K562 (cell line): Measurements from ENCODE around the gene PRDM16. TPM values are rescaled to one million over a fixed set of nuclear protein-coding genes. Genes with fewer than 3 reads are reported as not detected.

Experiments
- ATAC-seq: fragments of 200-7000 bp; cut with Tn5 transposase; 3 replicates; pipeline ENCODE4 v1.9.1; 2020; ENCODE audit warnings: moderate library complexity
- BruUV-seq: library from RNA; stranded (reverse); fragments of 400-500 nt; replicated peaks from 2 replicates; lab custom pipeline; 2021; lab: Mats Ljungman, UMichigan
- CTCF ChIA-PET: fragments of 300-600 bp; formaldehyde crosslinking; extraction: SDS; loops from one replicate; lab custom pipeline; 2021; ENCODE audit warnings: low intra/inter-chr PET ratio; lab: Yijun Ruan, JAX
- POLR2A ChIA-PET: fragments of 300-600, 350-650 bp; sonication (Branson Sonifier 250); formaldehyde crosslinking; extraction: SDS; loops from one replicate; lab custom pipeline; 2021; ENCODE audit warnings: antibody characterized with exemption, inconsistent platforms; lab: Yijun Ruan, JAX
- DNase-seq, 4 experiments: peaks; one replicate each; pipeline versions ENCODE4 v3.0.0 to v3.0.0-alpha.2; 2011 to 2018; ENCODE audit warnings: low spot score in 3 of 4, mixed read lengths in 3 of 4; ENCODE audit errors: extremely low read depth in 1 of 4
- FAIRE-seq: peaks from 2 replicates; lab custom pipeline; 2011; peaks lifted over from hg19 to GRCh38; lab: Jason Lieb, UNC
- H2AFZ ChIP-seq: 2 replicates; pipeline ENCODE4 v1.6.0; 2011; ENCODE audit warnings: low read depth, low read length, control low read depth, inconsistent platforms
- H3K27ac ChIP-seq: fragments of 200-600 bp; 3 replicates; pipeline ENCODE4 v1.8.0; 2011; ENCODE audit warnings: low read depth, mild to moderate bottlenecking, control low read depth, inconsistent platforms, low read length, moderate library complexity, mixed read lengths; ENCODE audit errors: extremely low read depth
- H3K27me3 ChIP-seq, 2 experiments: fragments of 300-600 bp in 1 of 2; 2 replicates in 1 of 2; 3 replicates in 1 of 2; pipeline versions ENCODE4 v1.6.0 to v1.8.0; 2011; ENCODE audit warnings: inconsistent platforms in 2 of 2, low read length in 2 of 2, mild to moderate bottlenecking in 1 of 2, mixed read lengths in 1 of 2, moderate library complexity in 1 of 2; ENCODE audit not compliant: control insufficient read depth in 2 of 2, insufficient read depth in 2 of 2
- H3K36me3 ChIP-seq: fragments of 300-600 bp; 3 replicates; pipeline ENCODE4 v1.8.0; 2011; ENCODE audit warnings: mild to moderate bottlenecking, low read length, inconsistent platforms; ENCODE audit not compliant: control insufficient read depth, insufficient read depth
- H3K4me1 ChIP-seq, 2 experiments: fragments of 200-600 bp in 1 of 2; replicated peaks in 1 of 2; 2 replicates in 1 of 2; 3 replicates in 1 of 2; pipeline versions ENCODE4 v1.5.1 to v1.8.0; 2011; ENCODE audit warnings: inconsistent platforms in 2 of 2, low read length in 2 of 2, mild to moderate bottlenecking in 1 of 2, mixed read lengths in 1 of 2, moderate library complexity in 1 of 2; ENCODE audit not compliant: control insufficient read depth in 2 of 2, insufficient read depth in 2 of 2
- H3K4me2 ChIP-seq: 2 replicates; pipeline ENCODE4 v1.6.1; 2011; ENCODE audit warnings: low read length, control low read depth, inconsistent platforms, mixed read lengths; ENCODE audit not compliant: insufficient read depth
- H3K4me3 ChIP-seq: fragments of 200-600 bp; sonication (generic), shearing (Covaris generic); 2 replicates; pipeline ENCODE4 v1.5.1; 2016; ENCODE audit warnings: control low read depth, inconsistent platforms
- H3K79me2 ChIP-seq: fragments of 200-600 bp; 3 replicates; pipeline ENCODE4 v1.8.0; 2011; ENCODE audit warnings: low read length, inconsistent platforms; ENCODE audit not compliant: control insufficient read depth, insufficient read depth
- H3K9ac ChIP-seq, 2 experiments: 2 replicates each; pipeline versions ENCODE4 v1.6.0 to v1.6.1; 2011; ENCODE audit warnings: low read depth in 2 of 2, low read length in 2 of 2, control low read depth in 1 of 2, inconsistent platforms in 1 of 2, mild to moderate bottlenecking in 1 of 2, mixed read lengths in 1 of 2; ENCODE audit not compliant: insufficient read depth in 1 of 2
- H3K9me1 ChIP-seq: one replicate; pipeline ENCODE4 v1.6.0; 2011; ENCODE audit warnings: inconsistent platforms, mild to moderate bottlenecking, low read length, moderate library complexity; ENCODE audit not compliant: control insufficient read depth, insufficient read depth
- H3K9me3 ChIP-seq: replicated peaks from 2 replicates; pipeline ENCODE4 v1.5.1; 2011; ENCODE audit warnings: low read depth, low read length, inconsistent platforms; ENCODE audit not compliant: control insufficient read depth, insufficient read depth
- H4K20me1 ChIP-seq: replicated peaks from 2 replicates; pipeline ENCODE4 v1.6.1; 2011; ENCODE audit warnings: low read length, inconsistent platforms, mixed read lengths; ENCODE audit not compliant: control insufficient read depth, insufficient read depth
- DPF2 ChIP-seq: fragments of 450-650 bp; IDR thresholded peaks from 2 replicates; pipeline ENCODE4 v1.6.1; 2016
- E2F6 ChIP-seq, 2 experiments: IDR thresholded peaks; 2 replicates each; pipeline ENCODE4 v1.6.1; 2011; ENCODE audit warnings: borderline replicate concordance in 1 of 2, control low read depth in 1 of 2, low read depth in 1 of 2, low read length in 1 of 2, mild to moderate bottlenecking in 1 of 2, mixed read lengths in 1 of 2, moderate library complexity in 1 of 2; ENCODE audit not compliant: insufficient read depth in 1 of 2, insufficient read length in 1 of 2, poor library complexity in 1 of 2, severe bottlenecking in 1 of 2; ENCODE audit errors: extremely low read depth in 1 of 2
- JUNB ChIP-seq: fragments of 450-650 bp; formaldehyde crosslinking; conservative IDR thresholded peaks from 2 replicates; pipeline ENCODE4 v1.4.0; 2020; ENCODE audit warnings: mild to moderate bottlenecking
- L3MBTL2 ChIP-seq: fragments of 450-650 bp; IDR thresholded peaks from 2 replicates; pipeline ENCODE4 v1.6.1; 2016; ENCODE audit warnings: mild to moderate bottlenecking, moderate library complexity
- PYGO2 ChIP-seq: fragments of 450-650 bp; IDR thresholded peaks from 2 replicates; pipeline ENCODE4 v1.6.1; 2016; ENCODE audit warnings: mild to moderate bottlenecking, missing genetic modification characterization, moderate library complexity, missing compliant biosample characterization
- RAD21 ChIP-seq, 2 experiments: fragments of 250-450 bp in 1 of 2; fragments of 450-650 bp in 1 of 2; sonication (Bioruptor Pico) in 1 of 2; formaldehyde crosslinking in 1 of 2; IDR thresholded peaks in 1 of 2; conservative IDR thresholded peaks in 1 of 2; 2 replicates each; pipeline versions ENCODE4 v1.4.0 to v1.8.0; 2020 to 2022; ENCODE audit warnings: mild to moderate bottlenecking in 2 of 2, moderate library complexity in 1 of 2
- WGBS: fragments of 100-300 bp; shearing (Covaris generic); methylation state at CpG from one replicate; pipeline ENCODE4 v1.1.6; 2016; ENCODE audit warnings: low coverage, mixed read lengths; ENCODE audit not compliant: insufficient coverage; ENCODE audit errors: missing lambda C conversion rate; 5-methylcytosine and 5-hydroxymethylcytosine counted together
- in situ Hi-C: fragments of 300-500 bp; cut with MboI; formaldehyde crosslinking; loops from 4 replicates; pipeline ENCODE4 v1.15.0; 2018; ENCODE audit warnings: inconsistent platforms, mixed read lengths
- intact Hi-C: fragments of 100-400 bp; cut with micrococcal nuclease; formaldehyde crosslinking; loops from 2 replicates; pipeline ENCODE4 v1.14.2; 2022
- polyA plus RNA-seq, 8 experiments: library from polyadenylated mRNA; depleted of rRNA in 4 of 8; stranded (reverse) in 5 of 8; unstranded in 3 of 8; fragments of >200 nt; fragmentation: Nextera tagmentation in 2 of 8; fragmentation: Illumina TruSeq in 1 of 8; extraction: Ambion mirVana in 2 of 8; extraction: Trizol in 1 of 8; gene quantifications; 2 replicates each; pipeline versions ENCODE4 v1.2.1 to v1.2.3, GENCODE V29; 2011 to 2014; ENCODE audit warnings: inconsistent platforms in 1 of 8, missing spikeins in 1 of 8
- total RNA-seq, 7 experiments: library from RNA; depleted of rRNA in 6 of 7; stranded (reverse); fragments of >200 nt in 6 of 7; fragmentation: Illumina TruSeq in 2 of 7; extraction: Trizol in 2 of 7; gene quantifications; 2 replicates each; pipeline versions ENCODE4 v1.2.1 to v1.2.3, GENCODE V29; 2011 to 2021; ENCODE audit warnings: low replicate concordance in 1 of 7
- TF ChIP-seq, protein P1 (sequence below), 2 experiments: IDR thresholded peaks; 2 replicates each; pipeline ENCODE4 v1.6.1; 2012; ENCODE audit warnings: improper control_type of control experiment in 2 of 2, low read depth in 2 of 2, low read length in 2 of 2, borderline replicate concordance in 1 of 2
- TF ChIP-seq, protein P2 (sequence below), 3 experiments: IDR thresholded peaks in 2 of 3; conservative IDR thresholded peaks in 1 of 3; 2 replicates each; pipeline ENCODE4 v1.5.1; 2011 to 2012; ENCODE audit warnings: low read length in 3 of 3, mild to moderate bottlenecking in 3 of 3, control low read depth in 2 of 3, improper control_type of control experiment in 1 of 3, inconsistent platforms in 1 of 3, low read depth in 1 of 3, mixed read lengths in 1 of 3, moderate library complexity in 1 of 3; ENCODE audit not compliant: insufficient read depth in 2 of 3

Gene PRDM16
- total and polyA plus RNA-seq, 9 of the 15 experiments (the other 6 are each of a cell fraction or from before 2014, with no cell fraction given), result 0.10 to 0.27 TPM; not detected in 7

GRCh38 chr1:3172431-3173380 lies 103.7 kb downstream of the PRDM16 start:
- no peaks in the 10 kb centered on the region for H3K9me3 ChIP-seq
- DNase-seq (peak in 3 of 4 experiments; percentile 31 to 35 (median 33)), FAIRE-seq (peak; percentile 37), ATAC-seq (peak; percentile 76)
- H3K4me3 ChIP-seq, result no peak overlapping the region
- no peak overlapping the region for H3K4me2 ChIP-seq
- ChIA-PET CTCF (no interaction called here), POLR2A (interaction anchor here (0.6 kb wide), 1 partner anchor 41 kb away, joined by 3 read pairs; no protein-coding TSS in a partner anchor)
- intact Hi-C loops, result no loop called here
- no peaks in the 10 kb centered on the region for H3K79me2 ChIP-seq
- in situ Hi-C loops, result no loop called here
- no peak overlapping the region for H2AFZ ChIP-seq
- no peak overlapping the region for H3K9ac ChIP-seq
- H3K27ac ChIP-seq, result no peak overlapping the region
- no TSS peak for BruUV-seq
- no peaks in the 10 kb centered on the region for H3K9me1 ChIP-seq
- H3K27me3 ChIP-seq, result peaks cover 25 to 56% of the 10 kb centered on the region in 2 experiments; a peak in 4 of 5 replicates
- WGBS, result 3% methylated on average over 34 of the region's 34 CpGs
- peaks cover 14% of the 10 kb centered on the region; the same call in 1 of the 2 replicates for H4K20me1 ChIP-seq
- H3K4me1 ChIP-seq, result peaks cover 0 to 20% of the 10 kb centered on the region in 2 experiments; a peak in 2 of 5 replicates
- TF ChIP-seq L3MBTL2 (peak; percentile 34; the same call in 1 of the 2 replicates), JUNB (CRISPR knock-in tag) (no peak), E2F6 (IDR thresholded peaks at IDR 0.05; ENCODE audit: borderline replicate concordance in 1 of 2, extremely low read depth in 1 of 2, insufficient read depth in 1 of 2, insufficient read length in 1 of 2, low read depth in 1 of 2, low read length in 1 of 2, poor library complexity in 1 of 2, severe bottlenecking in 1 of 2) (peak in 1 of 2 experiments; percentile 35), RAD21 (CRISPR knock-in tag; conservative IDR thresholded peaks at IDR 0.05 in 1 of 2, IDR thresholded peaks at IDR 0.05 in 1 of 2) (peak in 1 of 2 experiments; percentile 24; a peak in 1 of 4 replicates), DPF2 (no peak), PYGO2 (tag) (no peak)
- TF ChIP-seq, protein P1, sequence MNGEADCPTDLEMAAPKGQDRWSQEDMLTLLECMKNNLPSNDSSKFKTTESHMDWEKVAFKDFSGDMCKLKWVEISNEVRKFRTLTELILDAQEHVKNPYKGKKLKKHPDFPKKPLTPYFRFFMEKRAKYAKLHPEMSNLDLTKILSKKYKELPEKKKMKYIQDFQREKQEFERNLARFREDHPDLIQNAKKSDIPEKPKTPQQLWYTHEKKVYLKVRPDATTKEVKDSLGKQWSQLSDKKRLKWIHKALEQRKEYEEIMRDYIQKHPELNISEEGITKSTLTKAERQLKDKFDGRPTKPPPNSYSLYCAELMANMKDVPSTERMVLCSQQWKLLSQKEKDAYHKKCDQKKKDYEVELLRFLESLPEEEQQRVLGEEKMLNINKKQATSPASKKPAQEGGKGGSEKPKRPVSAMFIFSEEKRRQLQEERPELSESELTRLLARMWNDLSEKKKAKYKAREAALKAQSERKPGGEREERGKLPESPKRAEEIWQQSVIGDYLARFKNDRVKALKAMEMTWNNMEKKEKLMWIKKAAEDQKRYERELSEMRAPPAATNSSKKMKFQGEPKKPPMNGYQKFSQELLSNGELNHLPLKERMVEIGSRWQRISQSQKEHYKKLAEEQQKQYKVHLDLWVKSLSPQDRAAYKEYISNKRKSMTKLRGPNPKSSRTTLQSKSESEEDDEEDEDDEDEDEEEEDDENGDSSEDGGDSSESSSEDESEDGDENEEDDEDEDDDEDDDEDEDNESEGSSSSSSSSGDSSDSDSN (IDR thresholded peaks at IDR 0.05; ENCODE audit: borderline replicate concordance in 1 of 2, low read depth in 2 of 2, low read length in 2 of 2), result 0 out of 4 replicates have a peak, but pooled peaks of 1 of the 2 experiments have one; percentile 16
- TF ChIP-seq, protein P2, sequence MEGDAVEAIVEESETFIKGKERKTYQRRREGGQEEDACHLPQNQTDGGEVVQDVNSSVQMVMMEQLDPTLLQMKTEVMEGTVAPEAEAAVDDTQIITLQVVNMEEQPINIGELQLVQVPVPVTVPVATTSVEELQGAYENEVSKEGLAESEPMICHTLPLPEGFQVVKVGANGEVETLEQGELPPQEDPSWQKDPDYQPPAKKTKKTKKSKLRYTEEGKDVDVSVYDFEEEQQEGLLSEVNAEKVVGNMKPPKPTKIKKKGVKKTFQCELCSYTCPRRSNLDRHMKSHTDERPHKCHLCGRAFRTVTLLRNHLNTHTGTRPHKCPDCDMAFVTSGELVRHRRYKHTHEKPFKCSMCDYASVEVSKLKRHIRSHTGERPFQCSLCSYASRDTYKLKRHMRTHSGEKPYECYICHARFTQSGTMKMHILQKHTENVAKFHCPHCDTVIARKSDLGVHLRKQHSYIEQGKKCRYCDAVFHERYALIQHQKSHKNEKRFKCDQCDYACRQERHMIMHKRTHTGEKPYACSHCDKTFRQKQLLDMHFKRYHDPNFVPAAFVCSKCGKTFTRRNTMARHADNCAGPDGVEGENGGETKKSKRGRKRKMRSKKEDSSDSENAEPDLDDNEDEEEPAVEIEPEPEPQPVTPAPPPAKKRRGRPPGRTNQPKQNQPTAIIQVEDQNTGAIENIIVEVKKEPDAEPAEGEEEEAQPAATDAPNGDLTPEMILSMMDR (IDR thresholded peaks at IDR 0.05 in 2 of 3, conservative IDR thresholded peaks at IDR 0.05 in 1 of 3; ENCODE audit: insufficient read depth in 2 of 3, low read depth in 1 of 3, low read length in 3 of 3), result 0 out of 6 replicates have a peak, but pooled peaks of 2 of the 3 experiments have one; percentile 5 to 16
- no peaks in the 10 kb centered on the region for H3K36me3 ChIP-seq
